Endothelial cell (in vitro differentiated cells): ENCODE results near the gene MAPKAPK2. TPM values are rescaled to one million over a fixed set of nuclear protein-coding genes. Genes with fewer than 3 reads are reported as not detected.

Experiments used
- DNase-seq: peaks from one replicate; pipeline ENCODE4 v3.0.0; 2021; ENCODE audit warnings: low spot score
- H3K27ac Mint-ChIP-seq: one replicate; pipeline ENCODE4 v1.8.0; 2021; ENCODE audit warnings: mixed read lengths, inconsistent platforms; ENCODE audit not compliant: unreplicated experiment
- H3K27me3 Mint-ChIP-seq: one replicate; pipeline ENCODE4 v1.8.0; 2021; ENCODE audit warnings: mild to moderate bottlenecking, moderate library complexity, mixed read lengths, inconsistent platforms; ENCODE audit not compliant: unreplicated experiment
- H3K36me3 Mint-ChIP-seq: one replicate; pipeline ENCODE4 v1.8.0; 2021; ENCODE audit warnings: mild to moderate bottlenecking, low read depth, mixed read lengths, inconsistent platforms; ENCODE audit not compliant: unreplicated experiment
- H3K4me1 Mint-ChIP-seq: one replicate; pipeline ENCODE4 v1.8.0; 2021; ENCODE audit warnings: mild to moderate bottlenecking, mixed read lengths, inconsistent platforms; ENCODE audit not compliant: unreplicated experiment
- H3K4me3 Mint-ChIP-seq: one replicate; pipeline ENCODE4 v1.8.0; 2021; ENCODE audit warnings: mild to moderate bottlenecking, mixed read lengths, inconsistent platforms; ENCODE audit not compliant: unreplicated experiment
- H3K9me3 Mint-ChIP-seq: one replicate; pipeline ENCODE4 v1.8.0; 2021; ENCODE audit warnings: mixed read lengths, inconsistent platforms; ENCODE audit not compliant: unreplicated experiment
- CTCF ChIP-seq: fragments of 200-600 bp; sonication (generic); IDR thresholded peaks from one replicate; pipeline ENCODE4 v1.5.0; 2021; ENCODE audit warnings: antibody characterized with exemption; ENCODE audit not compliant: unreplicated experiment
- total RNA-seq: library from RNA; stranded (reverse); fragmentation: NEBNext Ultra II Directional; extraction: Animal tissue kit (Norgen Biotek cat#: 25700); gene quantifications from one replicate; pipeline ENCODE4 v1.2.1, GENCODE V29; 2021; ENCODE audit not compliant: unreplicated experiment

Gene MAPKAPK2
- total RNA-seq, 1 donor from 2014 or later = 109 TPM

- Mint-ChIP-seq H3K27me3 (no peaks in the 10 kb centered on the region), H3K9me3 (no peaks in the 10 kb centered on the region)
Observed at GRCh38 chr1:206676499-206676898, 8.2 kb upstream of the MAPKAPK2 start.

GRCh38 chr1:206678490-206678889 lies 6.2 kb upstream of the MAPKAPK2 start:
- no peaks in the 10 kb centered on the region for H3K4me1 Mint-ChIP-seq
- DNase-seq = no peak
- peaks cover 2% of the 10 kb centered on the region for H3K27me3 Mint-ChIP-seq
- H3K36me3 Mint-ChIP-seq = no peaks in the 10 kb centered on the region
- no peak overlapping the region for H3K27ac Mint-ChIP-seq
- TF ChIP-seq CTCF = no peak
- H3K9me3 Mint-ChIP-seq = no peaks in the 10 kb centered on the region
- H3K4me3 Mint-ChIP-seq = no peak overlapping the region

More at GRCh38 chr1:206676499-206676898, 8.2 kb upstream of the MAPKAPK2 start:
- Mint-ChIP-seq H3K4me3 (no peak overlapping the region), H3K36me3 (no peaks in the 10 kb centered on the region), H3K27ac (no peak overlapping the region), H3K4me1 (no peaks in the 10 kb centered on the region)
- no peak for TF ChIP-seq CTCF
- DNase-seq = no peak

DNA sequence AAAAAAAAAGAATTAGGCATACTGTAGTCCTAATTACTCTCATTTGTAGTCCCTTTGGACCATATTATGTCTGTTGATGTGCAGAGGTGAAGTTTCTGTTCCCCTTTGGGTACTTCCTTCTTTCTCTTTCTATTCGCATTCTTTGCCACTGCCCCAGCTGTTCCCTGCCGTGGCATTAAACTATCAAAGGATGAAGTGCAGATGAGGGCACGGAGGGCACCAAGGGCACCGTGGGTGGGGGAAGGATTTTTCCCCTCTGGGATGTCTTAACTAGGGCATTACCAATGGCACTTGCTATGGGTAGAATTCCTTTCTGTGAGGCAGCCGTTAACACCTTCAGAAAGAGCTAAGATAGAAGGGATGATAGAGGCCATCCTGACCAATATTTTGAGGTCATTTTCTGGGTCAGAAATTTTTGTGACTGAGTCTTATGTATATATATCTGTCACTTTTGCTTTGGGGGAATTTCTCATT lies 4.9 kb upstream of the MAPKAPK2 start:
- Mint-ChIP-seq H3K9me3 (no peaks in the 10 kb centered on the region), H3K36me3 (no peaks in the 10 kb centered on the region), H3K4me1 (no peaks in the 10 kb centered on the region), H3K4me3 (no peak overlapping the region), H3K27ac (no peak overlapping the region), H3K27me3 (peaks cover 9% of the 10 kb centered on the region)
- DNase-seq = no peak
- TF ChIP-seq CTCF = no peak

- no peak for DNase-seq
- H3K4me1 Mint-ChIP-seq = no peaks in the 10 kb centered on the region
- H3K4me3 Mint-ChIP-seq = no peak overlapping the region
- H3K27me3 Mint-ChIP-seq = peaks cover 11% of the 10 kb centered on the region
- H3K27ac Mint-ChIP-seq = no peak overlapping the region
- H3K9me3 Mint-ChIP-seq = no peaks in the 10 kb centered on the region
- H3K36me3 Mint-ChIP-seq = no peaks in the 10 kb centered on the region
- no peak for TF ChIP-seq CTCF
Observed at GRCh38 chr1:206680279-206680678, 4.4 kb upstream of the MAPKAPK2 start.

GRCh38 chr1:206681359-206681758 lies 3.3 kb upstream of the MAPKAPK2 start:
- no peak overlapping the region for H3K27ac Mint-ChIP-seq
- H3K9me3 Mint-ChIP-seq = no peaks in the 10 kb centered on the region
- peaks cover 14% of the 10 kb centered on the region for H3K27me3 Mint-ChIP-seq
- peaks cover 3% of the 10 kb centered on the region for H3K4me1 Mint-ChIP-seq
- no peaks in the 10 kb centered on the region for H3K36me3 Mint-ChIP-seq
- H3K4me3 Mint-ChIP-seq = no peak overlapping the region
- no peak for DNase-seq
- TF ChIP-seq CTCF = no peak
